ENCODE data around the gene SURF1. TPM values are rescaled to one million over a fixed set of nuclear protein-coding genes. Genes with fewer than 3 reads are reported as not detected.
A peak's percentile ranks its signal among the peaks of the same experiment; 100 is the strongest.

SURF1 gene
- total and polyA plus RNA-seq, 11 donors = 36.8 to 104 (median 53.6) TPM

DNA sequence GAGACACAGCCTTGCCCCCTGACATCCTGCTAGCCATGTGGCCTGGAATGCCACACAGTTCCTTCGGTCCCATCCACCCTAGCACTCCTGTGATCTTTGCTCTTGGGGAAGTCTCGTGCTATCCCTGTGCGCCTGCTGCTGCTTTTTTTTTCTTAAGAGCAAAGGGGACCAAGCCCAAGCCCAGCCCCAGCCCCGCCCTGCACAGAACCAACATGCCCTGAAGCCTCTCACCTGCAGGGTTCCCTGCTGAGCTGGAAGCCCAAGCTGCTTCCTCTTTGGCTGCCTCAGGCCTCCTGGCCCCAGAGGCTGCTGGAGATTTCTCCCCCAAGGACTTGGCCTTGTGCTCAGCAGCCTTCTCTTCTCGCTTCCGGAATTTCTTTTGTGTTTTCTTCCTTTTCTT, 22.1 kb downstream of the SURF1 start:
- H3K4me1 ChIP-seq = peaks cover 6 to 26% (median 19%) of the 10 kb centered on the region in 12 donors
- DNase-seq = peak in 1 of 5 donors; percentile 15

DNA sequence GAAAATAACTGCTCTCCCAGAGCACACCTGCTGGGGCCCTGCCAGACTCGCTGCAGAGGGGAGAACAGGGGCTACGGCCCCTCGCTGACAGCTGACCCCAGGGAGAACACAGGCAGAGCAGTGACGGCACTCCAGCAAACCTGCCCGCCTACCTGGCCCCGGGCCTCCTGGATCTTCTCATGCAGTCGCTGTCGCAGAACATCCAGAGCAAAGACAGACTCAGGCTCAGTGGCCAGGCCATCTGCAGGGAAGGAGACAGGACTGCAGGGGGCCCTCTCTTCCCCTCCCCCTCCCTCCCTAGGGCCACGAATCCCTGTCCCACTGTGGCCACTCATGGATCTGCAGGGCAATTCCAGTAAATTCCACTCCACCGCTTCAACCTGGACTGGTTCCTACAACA, 22.7 kb downstream of the SURF1 start:
- intact Hi-C loops (cut with DNase I) = loop anchor here in 3 of 10 donors (2.0 to 10.0 kb wide), 3 partner anchors 99 to 149 kb away; no protein-coding TSS in a partner anchor
- Histone ChIP-seq H3K4me3 (no peak overlapping the region), H3K4me1 (peaks cover 6 to 26% (median 19%) of the 10 kb centered on the region in 12 donors), H3K9me3 (no peaks in the 10 kb centered on the region), H3K27ac (no peak overlapping the region), H3K36me3 (peaks cover 0 to 51% (median 45%) of the 10 kb centered on the region in 9 donors), H3K27me3 (no peaks in the 10 kb centered on the region)
- 88 to 99% (median 91%) methylated on average over 7 to 10 of the region's 10 CpGs for WGBS, 4 donors
- DNase-seq (peak in 1 of 5 donors; percentile 13), ATAC-seq (no peak)
- TF ChIP-seq POLR2A (IDR thresholded peaks at IDR 0.05) = no peak
- TF ChIP-seq, protein P1, sequence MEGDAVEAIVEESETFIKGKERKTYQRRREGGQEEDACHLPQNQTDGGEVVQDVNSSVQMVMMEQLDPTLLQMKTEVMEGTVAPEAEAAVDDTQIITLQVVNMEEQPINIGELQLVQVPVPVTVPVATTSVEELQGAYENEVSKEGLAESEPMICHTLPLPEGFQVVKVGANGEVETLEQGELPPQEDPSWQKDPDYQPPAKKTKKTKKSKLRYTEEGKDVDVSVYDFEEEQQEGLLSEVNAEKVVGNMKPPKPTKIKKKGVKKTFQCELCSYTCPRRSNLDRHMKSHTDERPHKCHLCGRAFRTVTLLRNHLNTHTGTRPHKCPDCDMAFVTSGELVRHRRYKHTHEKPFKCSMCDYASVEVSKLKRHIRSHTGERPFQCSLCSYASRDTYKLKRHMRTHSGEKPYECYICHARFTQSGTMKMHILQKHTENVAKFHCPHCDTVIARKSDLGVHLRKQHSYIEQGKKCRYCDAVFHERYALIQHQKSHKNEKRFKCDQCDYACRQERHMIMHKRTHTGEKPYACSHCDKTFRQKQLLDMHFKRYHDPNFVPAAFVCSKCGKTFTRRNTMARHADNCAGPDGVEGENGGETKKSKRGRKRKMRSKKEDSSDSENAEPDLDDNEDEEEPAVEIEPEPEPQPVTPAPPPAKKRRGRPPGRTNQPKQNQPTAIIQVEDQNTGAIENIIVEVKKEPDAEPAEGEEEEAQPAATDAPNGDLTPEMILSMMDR (IDR thresholded peaks at IDR 0.05) = no peak

More for the DNA sequence above, 22.1 kb downstream of the SURF1 start:
- no peak for TF ChIP-seq POLR2A (IDR thresholded peaks at IDR 0.05)
- intact Hi-C loops (cut with DNase I) = loop anchor here in 2 of 10 donors (5.0 to 10.0 kb wide), 2 partner anchors 99 to 147 kb away; no protein-coding TSS in a partner anchor
- Histone ChIP-seq H3K9me3 (no peaks in the 10 kb centered on the region), H3K27ac (no peak overlapping the region), H3K27me3 (no peaks in the 10 kb centered on the region), H3K4me3 (peak overlapping the region in 1 of 12 donors; percentile 100), H3K36me3 (peaks cover 0 to 56% (median 45%) of the 10 kb centered on the region in 9 donors)
- no peak for ATAC-seq
- 91 to 97% (median 94%) methylated on average over 6 of the region's 6 CpGs for WGBS, 4 donors

DNA sequence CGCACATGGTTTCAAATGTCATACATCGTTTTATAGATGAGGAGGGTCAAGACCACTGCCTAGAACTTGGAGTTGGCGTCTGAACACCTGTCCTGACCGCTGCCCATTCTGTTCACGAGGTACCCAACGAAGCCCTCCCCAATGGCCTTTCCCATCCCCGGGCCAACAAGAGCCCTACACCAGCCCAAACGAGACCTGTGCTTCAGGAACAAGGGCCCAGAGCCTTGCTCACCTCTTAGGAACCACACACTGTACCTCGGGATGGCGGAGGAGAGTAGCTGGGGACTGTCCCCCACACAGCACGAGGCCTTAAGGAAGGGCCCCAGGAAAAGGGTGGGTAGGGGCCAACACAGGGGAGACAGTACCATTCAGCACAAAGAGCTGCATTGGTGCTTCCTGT, 23.3 kb downstream of the SURF1 start:
- TF ChIP-seq POLR2A (IDR thresholded peaks at IDR 0.05) = no peak
- TF ChIP-seq, protein P1 (IDR thresholded peaks at IDR 0.05) = no peak
- WGBS, 4 donors = 90 to 97% (median 95%) methylated on average over 10 to 11 of the region's 11 CpGs
- ATAC-seq = no peak
- Histone ChIP-seq H3K4me1 (peaks cover 6 to 26% (median 19%) of the 10 kb centered on the region in 12 donors), H3K27me3 (no peaks in the 10 kb centered on the region), H3K4me3 (no peak overlapping the region), H3K27ac (no peak overlapping the region), H3K9me3 (no peaks in the 10 kb centered on the region), H3K36me3 (peaks cover 0 to 51% (median 45%) of the 10 kb centered on the region in 9 donors)
- DNase-seq = peak in 1 of 5 donors; percentile 4
- intact Hi-C loops (cut with DNase I) = loop anchor here in 3 of 10 donors (2.0 to 10.0 kb wide), 3 partner anchors 98 to 148 kb away; no protein-coding TSS in a partner anchor

DNA sequence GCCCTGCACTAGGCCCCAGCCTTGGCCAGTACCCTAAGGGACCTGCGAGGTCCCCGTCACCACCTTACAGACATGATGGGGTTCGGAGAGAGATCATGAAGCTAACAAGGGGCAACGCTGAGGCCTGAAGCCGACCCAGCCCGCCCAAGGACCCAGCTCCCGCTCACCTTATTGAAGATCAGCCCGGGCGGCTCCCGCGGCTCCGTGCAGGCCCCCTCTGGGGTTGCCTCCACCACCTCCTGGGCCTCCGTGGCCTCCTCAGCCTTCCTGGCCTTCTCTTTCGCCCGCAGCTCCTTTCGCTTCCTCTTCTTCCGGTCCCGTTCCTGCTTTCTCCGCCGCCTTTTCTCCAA, 23.9 kb downstream of the SURF1 start:
- Histone ChIP-seq H3K27ac (no peak overlapping the region), H3K27me3 (no peaks in the 10 kb centered on the region), H3K4me3 (no peak overlapping the region), H3K4me1 (peaks cover 6 to 26% (median 19%) of the 10 kb centered on the region in 12 donors), H3K36me3 (peaks cover 0 to 51% (median 45%) of the 10 kb centered on the region in 9 donors), H3K9me3 (no peaks in the 10 kb centered on the region)
- ATAC-seq (no peak), DNase-seq (peak in 1 of 5 donors; percentile 18)
- intact Hi-C loops (cut with DNase I) = loop anchor here in 3 of 10 donors (2.0 to 10.0 kb wide), 3 partner anchors 98 to 148 kb away; no protein-coding TSS in a partner anchor
- WGBS, 4 donors = 88 to 92% (median 90%) methylated on average over 20 of the region's 20 CpGs
- no peak for TF ChIP-seq POLR2A (IDR thresholded peaks at IDR 0.05)
- TF ChIP-seq, protein P1 (IDR thresholded peaks at IDR 0.05) = no peak
